OCI-LY1 (cell line): ENCODE results near the gene CFAP43.

ENCODE experiments used
- H2AFZ ChIP-seq: fragments of 200-600 bp; sonication (generic), shearing (Covaris generic); 2 replicates; pipeline ENCODE4 v1.6.0; 2014; ENCODE audit warnings: antibody characterized with exemption, mild to moderate bottlenecking, low read length
- H3F3A ChIP-seq: fragments of 200-600 bp; sonication (generic), shearing (Covaris generic); 2 replicates; pipeline ENCODE4 v1.6.0; 2014; ENCODE audit warnings: mild to moderate bottlenecking, antibody characterized with exemption, low read length, moderate library complexity; ENCODE audit not compliant: insufficient read depth
- H3K27ac ChIP-seq: fragments of 200-600 bp; sonication (generic); 2 replicates; pipeline ENCODE4 v1.5.1; 2014; ENCODE audit warnings: low read length, mixed run types, mild to moderate bottlenecking, low read depth; ENCODE audit not compliant: poor library complexity, severe bottlenecking
- H3K27me3 ChIP-seq: fragments of 200-600 bp; sonication (generic); 2 replicates; pipeline ENCODE4 v1.6.0; 2014; ENCODE audit warnings: antibody characterized with exemption, mild to moderate bottlenecking, low read length, moderate library complexity; ENCODE audit not compliant: insufficient read depth
- H3K36me3 ChIP-seq: fragments of 200-600 bp; sonication (generic); 2 replicates; pipeline ENCODE4 v1.6.1; 2014; ENCODE audit warnings: mild to moderate bottlenecking, antibody characterized with exemption, low read length, moderate library complexity, mixed read lengths; ENCODE audit not compliant: insufficient read depth
- H3K4me1 ChIP-seq: fragments of 200-600 bp; sonication (generic); 2 replicates; pipeline ENCODE4 v1.5.1; 2014; ENCODE audit warnings: mild to moderate bottlenecking, low read length, moderate library complexity; ENCODE audit not compliant: insufficient read depth, severe bottlenecking
- H3K4me2 ChIP-seq: fragments of 200-600 bp; sonication (generic), shearing (Covaris generic); 2 replicates; pipeline ENCODE4 v1.6.1; 2014; ENCODE audit warnings: low read length
- H3K4me3 ChIP-seq: fragments of 200-600 bp; sonication (generic); 2 replicates; pipeline ENCODE4 v1.5.1; 2014; ENCODE audit warnings: low read length, low read depth, mild to moderate bottlenecking, mixed read lengths; ENCODE audit not compliant: poor library complexity, severe bottlenecking
- H3K79me2 ChIP-seq: fragments of 200-600 bp; shearing (Covaris generic); 2 replicates; pipeline ENCODE4 v1.6.1; 2016; ENCODE audit warnings: mixed run types, low read length, mixed read lengths; ENCODE audit not compliant: insufficient read depth
- H3K9ac ChIP-seq: fragments of 200-600 bp; sonication (generic), shearing (Covaris generic); 2 replicates; pipeline ENCODE4 v1.6.1; 2014; ENCODE audit warnings: mild to moderate bottlenecking, low read length, mixed read lengths
- H3K9me2 ChIP-seq: fragments of 200-600 bp; sonication (generic), shearing (Covaris generic); 2 replicates; pipeline ENCODE4 v1.6.1; 2014; ENCODE audit warnings: low read depth, mild to moderate bottlenecking, low read length, mixed read lengths
- H3K9me3 ChIP-seq: fragments of 200-600 bp; shearing (Covaris generic); 2 replicates; pipeline ENCODE4 v1.6.1; 2014; ENCODE audit warnings: low read length, mixed read lengths
- H4K20me1 ChIP-seq: fragments of 200-600 bp; sonication (generic), shearing (Covaris generic); 2 replicates; pipeline ENCODE4 v1.6.0; 2016; ENCODE audit warnings: mild to moderate bottlenecking, low read length; ENCODE audit not compliant: insufficient read depth
- EZH2 ChIP-seq: fragments of 200-600 bp; sonication (generic), shearing (Covaris generic); IDR thresholded peaks from 2 replicates; pipeline ENCODE4 v1.8.0; 2017; ENCODE audit warnings: borderline replicate concordance, mixed run types, mild to moderate bottlenecking, antibody characterized with exemption, low read length, moderate library complexity, mixed read lengths
- TF ChIP-seq, protein P1 (sequence below): fragments of 200-600 bp; sonication (generic), shearing (Covaris generic); IDR thresholded peaks from 2 replicates; pipeline ENCODE4 v1.5.1; 2017; ENCODE audit warnings: mild to moderate bottlenecking, antibody characterized with exemption, low read length, moderate library complexity, mixed read lengths

Gene CFAP43

GRCh38 chr10:104199567-104199966 is 32.6 kb downstream of the CFAP43 start:
- Histone ChIP-seq H3K9me2 (no peaks in the 10 kb centered on the region), H3K4me1 (no peaks in the 10 kb centered on the region), H3K9me3 (no peaks in the 10 kb centered on the region), H3K4me3 (no peak overlapping the region), H3K9ac (no peak overlapping the region), H3K79me2 (no peaks in the 10 kb centered on the region), H3K27ac (no peak overlapping the region), H3K36me3 (no peaks in the 10 kb centered on the region), H2AFZ (no peak overlapping the region), H3F3A (no peaks in the 10 kb centered on the region), H3K4me2 (no peak overlapping the region), H3K27me3 (no peaks in the 10 kb centered on the region), H4K20me1 (no peaks in the 10 kb centered on the region)
- TF ChIP-seq, protein P1, sequence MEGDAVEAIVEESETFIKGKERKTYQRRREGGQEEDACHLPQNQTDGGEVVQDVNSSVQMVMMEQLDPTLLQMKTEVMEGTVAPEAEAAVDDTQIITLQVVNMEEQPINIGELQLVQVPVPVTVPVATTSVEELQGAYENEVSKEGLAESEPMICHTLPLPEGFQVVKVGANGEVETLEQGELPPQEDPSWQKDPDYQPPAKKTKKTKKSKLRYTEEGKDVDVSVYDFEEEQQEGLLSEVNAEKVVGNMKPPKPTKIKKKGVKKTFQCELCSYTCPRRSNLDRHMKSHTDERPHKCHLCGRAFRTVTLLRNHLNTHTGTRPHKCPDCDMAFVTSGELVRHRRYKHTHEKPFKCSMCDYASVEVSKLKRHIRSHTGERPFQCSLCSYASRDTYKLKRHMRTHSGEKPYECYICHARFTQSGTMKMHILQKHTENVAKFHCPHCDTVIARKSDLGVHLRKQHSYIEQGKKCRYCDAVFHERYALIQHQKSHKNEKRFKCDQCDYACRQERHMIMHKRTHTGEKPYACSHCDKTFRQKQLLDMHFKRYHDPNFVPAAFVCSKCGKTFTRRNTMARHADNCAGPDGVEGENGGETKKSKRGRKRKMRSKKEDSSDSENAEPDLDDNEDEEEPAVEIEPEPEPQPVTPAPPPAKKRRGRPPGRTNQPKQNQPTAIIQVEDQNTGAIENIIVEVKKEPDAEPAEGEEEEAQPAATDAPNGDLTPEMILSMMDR = no peak
- no peak for TF ChIP-seq EZH2

DNA sequence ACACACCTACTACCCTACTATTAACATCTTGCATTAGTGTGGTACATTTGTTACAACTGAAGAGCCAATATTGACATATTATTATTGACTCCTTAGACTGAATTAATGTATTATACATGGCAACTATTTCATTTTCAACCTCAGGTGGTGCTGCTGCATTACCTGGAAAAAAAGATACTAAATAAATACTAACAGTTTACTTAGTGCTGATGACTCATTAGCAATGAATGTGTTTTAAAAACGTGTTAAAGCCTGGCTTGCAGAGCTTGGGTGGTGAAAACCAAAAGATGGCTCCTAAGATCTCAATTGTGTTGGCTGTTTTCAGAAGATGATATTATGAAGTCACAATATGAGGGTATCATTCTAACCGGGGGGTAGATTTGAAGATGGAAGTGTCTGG is 34.8 kb downstream of the CFAP43 start:
- Histone ChIP-seq H3K36me3 (no peaks in the 10 kb centered on the region), H3K27ac (no peak overlapping the region), H3K27me3 (no peaks in the 10 kb centered on the region), H3K9me3 (no peaks in the 10 kb centered on the region), H3K79me2 (no peaks in the 10 kb centered on the region), H2AFZ (no peak overlapping the region), H3K9me2 (no peaks in the 10 kb centered on the region), H4K20me1 (no peaks in the 10 kb centered on the region), H3K4me1 (no peaks in the 10 kb centered on the region), H3K4me3 (no peak overlapping the region), H3K9ac (no peak overlapping the region), H3K4me2 (no peak overlapping the region), H3F3A (no peaks in the 10 kb centered on the region)
- TF ChIP-seq, protein P1 = no peak
- TF ChIP-seq EZH2 = no peak

GRCh38 chr10:104195706-104196105 is 36.5 kb downstream of the CFAP43 start:
- no peaks in the 10 kb centered on the region for H4K20me1 ChIP-seq

More at GRCh38 chr10:104195706-104196105, 36.5 kb downstream of the CFAP43 start:
- H3K36me3 ChIP-seq = no peaks in the 10 kb centered on the region
- no peaks in the 10 kb centered on the region for H3K9me2 ChIP-seq
- H3K27ac ChIP-seq = no peak overlapping the region
- H3K79me2 ChIP-seq = no peaks in the 10 kb centered on the region
- H3F3A ChIP-seq = no peaks in the 10 kb centered on the region
- no peaks in the 10 kb centered on the region for H3K27me3 ChIP-seq
- no peaks in the 10 kb centered on the region for H3K9me3 ChIP-seq
- no peak overlapping the region for H3K9ac ChIP-seq
- TF ChIP-seq, protein P1 = no peak
- no peak for TF ChIP-seq EZH2
- H3K4me3 ChIP-seq = no peak overlapping the region
- H2AFZ ChIP-seq = no peak overlapping the region
- H3K4me2 ChIP-seq = no peak overlapping the region
- no peaks in the 10 kb centered on the region for H3K4me1 ChIP-seq
